HEK293 (cell line): ENCODE data around the gene CRIM1.

ENCODE experiments used
- CTCF ChIA-PET: fragments of 350-600 bp; formaldehyde crosslinking; extraction: SDS; loops from one replicate; lab custom pipeline; 2021; ENCODE audit warnings: antibody characterized with exemption; lab: Yijun Ruan, JAX
- POLR2A ChIA-PET: fragments of 300-600 bp; formaldehyde crosslinking; extraction: SDS; loops from one replicate; lab custom pipeline; 2020; ENCODE audit warnings: antibody characterized with exemption, inconsistent platforms; lab: Yijun Ruan, JAX
- H3K27ac ChIP-seq: fragments of 200-500 bp; sonication (Bioruptor generic); 2 replicates; pipeline ENCODE4 v1.5.1; 2014; ENCODE audit warnings: low read depth, low read length, control low read depth, inconsistent platforms; ENCODE audit errors: extremely low read depth
- H3K36me3 ChIP-seq, 2 experiments: fragments of 200-500 bp in 1 of 2; sonication (Bioruptor generic) in 1 of 2; 1 replicate in 1 of 2; 2 replicates in 1 of 2; pipeline ENCODE4 v1.5.1; 2014 to 2017; ENCODE audit warnings: inconsistent platforms in 2 of 2, low read length in 2 of 2; ENCODE audit not compliant: control insufficient read depth in 2 of 2, insufficient read depth in 1 of 2
- H3K4me1 ChIP-seq: fragments of 200-500 bp; sonication (Bioruptor generic); 2 replicates; pipeline ENCODE4 v1.5.1; 2014; ENCODE audit warnings: mild to moderate bottlenecking, low read length, inconsistent platforms; ENCODE audit not compliant: control insufficient read depth, insufficient read depth
- H3K4me3 ChIP-seq: 2 replicates; pipeline ENCODE4 v1.5.1; 2011; ENCODE audit warnings: low read depth, mild to moderate bottlenecking, control low read depth, low read length, moderate library complexity
- H3K9me3 ChIP-seq: fragments of 200-500 bp; sonication (Bioruptor generic); 2 replicates; pipeline ENCODE4 v1.5.1; 2014; ENCODE audit warnings: low read depth, low read length, inconsistent platforms; ENCODE audit not compliant: control insufficient read depth, insufficient read depth
- CTCF ChIP-seq: fragments of 450-650 bp; formaldehyde crosslinking; IDR thresholded peaks from 2 replicates; pipeline ENCODE4 v1.5.1; 2016; ENCODE audit warnings: missing biosample characterization, missing genetic modification characterization
- GLI4 ChIP-seq: fragments of 450-650 bp; formaldehyde crosslinking; IDR thresholded peaks from 2 replicates; pipeline ENCODE4 v1.5.1; 2016; ENCODE audit warnings: missing biosample characterization, missing genetic modification characterization
- GLIS2 ChIP-seq: fragments of 450-650 bp; formaldehyde crosslinking; IDR thresholded peaks from 2 replicates; pipeline ENCODE4 v1.5.1; 2016; ENCODE audit warnings: missing biosample characterization, missing genetic modification characterization
- KLF16 ChIP-seq: fragments of 450-650 bp; formaldehyde crosslinking; IDR thresholded peaks from 2 replicates; pipeline ENCODE4 v1.5.1; 2017; ENCODE audit warnings: missing biosample characterization, missing genetic modification characterization
- MYNN ChIP-seq: fragments of 450-650 bp; formaldehyde crosslinking; IDR thresholded peaks from 2 replicates; pipeline ENCODE4 v1.5.1; 2016; ENCODE audit warnings: missing biosample characterization, missing genetic modification characterization, borderline replicate concordance
- MZF1 ChIP-seq: fragments of 450-650 bp; formaldehyde crosslinking; IDR thresholded peaks from 2 replicates; pipeline ENCODE4 v1.5.1; 2017; ENCODE audit warnings: missing biosample characterization, missing genetic modification characterization, borderline replicate concordance
- OSR2 ChIP-seq: fragments of 450-650 bp; formaldehyde crosslinking; IDR thresholded peaks from 2 replicates; pipeline ENCODE4 v1.5.1; 2016; ENCODE audit warnings: missing biosample characterization, missing genetic modification characterization
- SP3 ChIP-seq: fragments of 450-650 bp; formaldehyde crosslinking; IDR thresholded peaks from 2 replicates; pipeline ENCODE4 v1.5.1; 2016; ENCODE audit warnings: missing biosample characterization, missing genetic modification characterization
- TCF7L2 ChIP-seq: IDR thresholded peaks from 2 replicates; pipeline ENCODE4 v1.6.1; 2011; ENCODE audit warnings: low read depth, mild to moderate bottlenecking, inconsistent platforms, low read length, moderate library complexity, borderline replicate concordance
- ZBTB44 ChIP-seq: fragments of 450-650 bp; IDR thresholded peaks from 2 replicates; pipeline ENCODE4 v1.5.1; 2018; ENCODE audit warnings: missing biosample characterization, mild to moderate bottlenecking, missing genetic modification characterization
- ZBTB48 ChIP-seq: fragments of 450-650 bp; formaldehyde crosslinking; IDR thresholded peaks from 2 replicates; pipeline ENCODE4 v1.5.1; 2016; ENCODE audit warnings: missing biosample characterization, missing genetic modification characterization
- ZBTB6 ChIP-seq: fragments of 450-650 bp; formaldehyde crosslinking; IDR thresholded peaks from 2 replicates; pipeline ENCODE4 v1.5.1; 2017; ENCODE audit warnings: missing biosample characterization, missing genetic modification characterization
- ZNF138 ChIP-seq: fragments of 450-650 bp; formaldehyde crosslinking; IDR thresholded peaks from 2 replicates; pipeline ENCODE4 v1.5.1; 2016; ENCODE audit warnings: missing biosample characterization, missing genetic modification characterization, borderline replicate concordance
- ZNF16 ChIP-seq: fragments of 450-650 bp; formaldehyde crosslinking; IDR thresholded peaks from 2 replicates; pipeline ENCODE4 v1.5.1; 2016; ENCODE audit warnings: low read depth, missing biosample characterization, missing genetic modification characterization
- ZNF169 ChIP-seq: fragments of 450-650 bp; formaldehyde crosslinking; IDR thresholded peaks from 2 replicates; pipeline ENCODE4 v1.5.1; 2016; ENCODE audit warnings: missing biosample characterization, missing genetic modification characterization
- ZNF175 ChIP-seq: fragments of 450-650 bp; formaldehyde crosslinking; IDR thresholded peaks from 2 replicates; pipeline ENCODE4 v1.5.1; 2016; ENCODE audit warnings: missing biosample characterization, missing genetic modification characterization
- ZNF19 ChIP-seq: fragments of 450-650 bp; formaldehyde crosslinking; IDR thresholded peaks from 2 replicates; pipeline ENCODE4; 2016; ENCODE audit warnings: missing biosample characterization, missing genetic modification characterization, low read depth
- ZNF211 ChIP-seq: fragments of 450-650 bp; formaldehyde crosslinking; IDR thresholded peaks from 2 replicates; pipeline ENCODE4 v1.5.1; 2016; ENCODE audit warnings: low read depth, missing biosample characterization, missing genetic modification characterization
- ZNF274 ChIP-seq, 2 experiments: fragments of 200-500 bp in 1 of 2; fragments of 450-650 bp in 1 of 2; sonication (Bioruptor generic) in 1 of 2; formaldehyde crosslinking in 1 of 2; IDR thresholded peaks; 2 replicates each; pipeline versions ENCODE4 v1.5.1 to v1.6.1; 2014 to 2016; ENCODE audit warnings: borderline replicate concordance in 1 of 2, inconsistent platforms in 1 of 2, low read length in 1 of 2, missing biosample characterization in 1 of 2, missing genetic modification characterization in 1 of 2
- ZNF354C ChIP-seq: fragments of 450-650 bp; formaldehyde crosslinking; IDR thresholded peaks from 2 replicates; pipeline ENCODE4 v1.5.1; 2016; ENCODE audit warnings: missing biosample characterization, missing genetic modification characterization, low read depth, borderline replicate concordance
- ZNF423 ChIP-seq: fragments of 450-650 bp; formaldehyde crosslinking; IDR thresholded peaks from 2 replicates; pipeline ENCODE4 v1.5.1; 2016; ENCODE audit warnings: missing biosample characterization, missing genetic modification characterization
- ZNF426 ChIP-seq: fragments of 450-650 bp; formaldehyde crosslinking; IDR thresholded peaks from 2 replicates; pipeline ENCODE4 v1.5.1; 2017; ENCODE audit warnings: missing biosample characterization, missing genetic modification characterization, mild to moderate bottlenecking, inconsistent platforms, moderate library complexity
- ZNF513 ChIP-seq: fragments of 450-650 bp; IDR thresholded peaks from 2 replicates; pipeline ENCODE4 v1.5.1; 2018; ENCODE audit warnings: missing biosample characterization, missing genetic modification characterization
- ZNF645 ChIP-seq: fragments of 450-650 bp; formaldehyde crosslinking; IDR thresholded peaks from 2 replicates; pipeline ENCODE4; 2016; ENCODE audit warnings: missing biosample characterization, missing genetic modification characterization
- ZNF658 ChIP-seq: fragments of 450-650 bp; formaldehyde crosslinking; IDR thresholded peaks from 2 replicates; pipeline ENCODE4; 2016; ENCODE audit warnings: missing biosample characterization, missing genetic modification characterization
- ZXDB ChIP-seq: fragments of 450-650 bp; formaldehyde crosslinking; IDR thresholded peaks from 2 replicates; pipeline ENCODE4 v1.5.1; 2016; ENCODE audit warnings: missing biosample characterization, missing genetic modification characterization

The CRIM1 gene

GRCh38 chr2:36559221-36559942, 203.8 kb downstream of the CRIM1 start:
- peaks cover 0 to 16% of the 10 kb centered on the region in 2 experiments; a peak in 1 of 3 replicates for H3K36me3 ChIP-seq
- POLR2A ChIA-PET: no interaction called here
- H3K27ac ChIP-seq: no peak overlapping the region

GRCh38 chr2:36560726-36561125, 205.1 kb downstream of the CRIM1 start:
- TF ChIP-seq ZNF426 (tag by site-specific recombination) (no peak), ZBTB44 (tag by site-specific recombination) (no peak), MYNN (tag by site-specific recombination) (no peak), KLF16 (tag by site-specific recombination) (no peak), ZNF138 (tag by site-specific recombination) (no peak), ZXDB (tag by site-specific recombination) (no peak), ZNF354C (tag by site-specific recombination) (no peak)
- ChIA-PET POLR2A (no interaction called here), CTCF (interaction anchor here (0.6 kb wide), 1 partner anchor 101 kb away, joined by 3 read pairs; no protein-coding TSS in a partner anchor)
- peaks cover 0 to 10% of the 10 kb centered on the region in 2 experiments; a peak in 1 of 3 replicates for H3K36me3 ChIP-seq
- H3K9me3 ChIP-seq: no peaks in the 10 kb centered on the region
- H3K27ac ChIP-seq: no peak overlapping the region
- peaks cover 2% of the 10 kb centered on the region; the same call in 1 of the 2 replicates for H3K4me1 ChIP-seq
- no peak overlapping the region for H3K4me3 ChIP-seq

More at GRCh38 chr2:36559221-36559942, 203.8 kb downstream of the CRIM1 start:
- CTCF ChIA-PET: interaction anchor here (0.6 kb wide), 1 partner anchor 237 kb away, joined by 4 read pairs; no protein-coding TSS in a partner anchor
- H3K4me3 ChIP-seq: no peak overlapping the region
- no peak for TF ChIP-seq ZBTB48 (tag by site-specific recombination)
- TF ChIP-seq ZNF423 (tag by site-specific recombination): no peak
- TF ChIP-seq ZNF274 (IDR thresholded peaks at IDR 0.05; ENCODE audit: low read length): no peak
- TF ChIP-seq ZNF274 (tag by site-specific recombination; IDR thresholded peaks at IDR 0.05; ENCODE audit: borderline replicate concordance): no peak
- no peak for TF ChIP-seq ZNF175
- no peak for TF ChIP-seq TCF7L2
- no peak for TF ChIP-seq ZNF645 (tag by site-specific recombination)
- TF ChIP-seq MZF1 (tag by site-specific recombination): no peak
- TF ChIP-seq ZNF658: no peak
- no peak for TF ChIP-seq GLI4 (tag by site-specific recombination)
- no peak for TF ChIP-seq ZNF16 (tag by site-specific recombination)
- TF ChIP-seq ZBTB6 (tag by site-specific recombination): no peak
- TF ChIP-seq ZNF513: no peak
- TF ChIP-seq CTCF (tag by site-specific recombination): no peak
- TF ChIP-seq OSR2 (tag by site-specific recombination): no peak
- no peak for TF ChIP-seq ZNF169 (tag by site-specific recombination)
- no peak for TF ChIP-seq SP3 (tag by site-specific recombination)
- TF ChIP-seq ZNF211 (tag by site-specific recombination): no peak
- TF ChIP-seq ZNF354C (tag by site-specific recombination): no peak
- TF ChIP-seq GLIS2 (tag by site-specific recombination): no peak
- no peak for TF ChIP-seq ZNF19
- TF ChIP-seq, all 188 proteins: peak for 0
- Histone ChIP-seq H3K4me1 (peaks cover 2% of the 10 kb centered on the region; the same call in 1 of the 2 replicates), H3K9me3 (no peaks in the 10 kb centered on the region)
